K562 (cell line): ENCODE data around the gene PARD3B. TPM values are rescaled to one million over a fixed set of nuclear protein-coding genes. Genes with fewer than 3 reads are reported as not detected.

Experiments
- ATAC-seq: fragments of 200-7000 bp; cut with Tn5 transposase; 3 replicates; pipeline ENCODE4 v1.9.1; 2020; ENCODE audit warnings: moderate library complexity
- BruUV-seq: library from RNA; stranded (reverse); fragments of 400-500 nt; replicated peaks from 2 replicates; lab custom pipeline; 2021; lab: Mats Ljungman, UMichigan
- CTCF ChIA-PET: fragments of 300-600 bp; formaldehyde crosslinking; extraction: SDS; loops from one replicate; lab custom pipeline; 2021; ENCODE audit warnings: low intra/inter-chr PET ratio; lab: Yijun Ruan, JAX
- POLR2A ChIA-PET: fragments of 300-600, 350-650 bp; sonication (Branson Sonifier 250); formaldehyde crosslinking; extraction: SDS; loops from one replicate; lab custom pipeline; 2021; ENCODE audit warnings: antibody characterized with exemption, inconsistent platforms; lab: Yijun Ruan, JAX
- DNase-seq, 4 experiments: peaks; one replicate each; pipeline versions ENCODE4 v3.0.0 to v3.0.0-alpha.2; 2011 to 2018; ENCODE audit warnings: low spot score in 3 of 4, mixed read lengths in 3 of 4; ENCODE audit errors: extremely low read depth in 1 of 4
- FAIRE-seq: peaks from 2 replicates; lab custom pipeline; 2011; peaks lifted over from hg19 to GRCh38; lab: Jason Lieb, UNC
- H2AFZ ChIP-seq: 2 replicates; pipeline ENCODE4 v1.6.0; 2011; ENCODE audit warnings: low read depth, low read length, control low read depth, inconsistent platforms
- H3K27ac ChIP-seq: fragments of 200-600 bp; 3 replicates; pipeline ENCODE4 v1.8.0; 2011; ENCODE audit warnings: low read depth, mild to moderate bottlenecking, control low read depth, inconsistent platforms, low read length, moderate library complexity, mixed read lengths; ENCODE audit errors: extremely low read depth
- H3K27me3 ChIP-seq, 2 experiments: fragments of 300-600 bp in 1 of 2; 2 replicates in 1 of 2; 3 replicates in 1 of 2; pipeline versions ENCODE4 v1.6.0 to v1.8.0; 2011; ENCODE audit warnings: inconsistent platforms in 2 of 2, low read length in 2 of 2, mild to moderate bottlenecking in 1 of 2, mixed read lengths in 1 of 2, moderate library complexity in 1 of 2; ENCODE audit not compliant: control insufficient read depth in 2 of 2, insufficient read depth in 2 of 2
- H3K36me3 ChIP-seq: fragments of 300-600 bp; 3 replicates; pipeline ENCODE4 v1.8.0; 2011; ENCODE audit warnings: mild to moderate bottlenecking, low read length, inconsistent platforms; ENCODE audit not compliant: control insufficient read depth, insufficient read depth
- H3K4me1 ChIP-seq, 2 experiments: fragments of 200-600 bp in 1 of 2; replicated peaks in 1 of 2; 2 replicates in 1 of 2; 3 replicates in 1 of 2; pipeline versions ENCODE4 v1.5.1 to v1.8.0; 2011; ENCODE audit warnings: inconsistent platforms in 2 of 2, low read length in 2 of 2, mild to moderate bottlenecking in 1 of 2, mixed read lengths in 1 of 2, moderate library complexity in 1 of 2; ENCODE audit not compliant: control insufficient read depth in 2 of 2, insufficient read depth in 2 of 2
- H3K4me2 ChIP-seq: 2 replicates; pipeline ENCODE4 v1.6.1; 2011; ENCODE audit warnings: low read length, control low read depth, inconsistent platforms, mixed read lengths; ENCODE audit not compliant: insufficient read depth
- H3K4me3 ChIP-seq: fragments of 200-600 bp; sonication (generic), shearing (Covaris generic); 2 replicates; pipeline ENCODE4 v1.5.1; 2016; ENCODE audit warnings: control low read depth, inconsistent platforms
- H3K79me2 ChIP-seq: fragments of 200-600 bp; 3 replicates; pipeline ENCODE4 v1.8.0; 2011; ENCODE audit warnings: low read length, inconsistent platforms; ENCODE audit not compliant: control insufficient read depth, insufficient read depth
- H3K9ac ChIP-seq, 2 experiments: 2 replicates each; pipeline versions ENCODE4 v1.6.0 to v1.6.1; 2011; ENCODE audit warnings: low read depth in 2 of 2, low read length in 2 of 2, control low read depth in 1 of 2, inconsistent platforms in 1 of 2, mild to moderate bottlenecking in 1 of 2, mixed read lengths in 1 of 2; ENCODE audit not compliant: insufficient read depth in 1 of 2
- H3K9me1 ChIP-seq: one replicate; pipeline ENCODE4 v1.6.0; 2011; ENCODE audit warnings: inconsistent platforms, mild to moderate bottlenecking, low read length, moderate library complexity; ENCODE audit not compliant: control insufficient read depth, insufficient read depth
- H3K9me3 ChIP-seq: replicated peaks from 2 replicates; pipeline ENCODE4 v1.5.1; 2011; ENCODE audit warnings: low read depth, low read length, inconsistent platforms; ENCODE audit not compliant: control insufficient read depth, insufficient read depth
- H4K20me1 ChIP-seq: replicated peaks from 2 replicates; pipeline ENCODE4 v1.6.1; 2011; ENCODE audit warnings: low read length, inconsistent platforms, mixed read lengths; ENCODE audit not compliant: control insufficient read depth, insufficient read depth
- CEBPB ChIP-seq: fragments of 450-650 bp; IDR thresholded peaks from 2 replicates; pipeline ENCODE4 v1.6.1; 2016; ENCODE audit warnings: missing genetic modification characterization, missing compliant biosample characterization
- FOXK2 ChIP-seq, 2 experiments: fragments of 450-650 bp; IDR thresholded peaks in 1 of 2; conservative IDR thresholded peaks in 1 of 2; 2 replicates each; pipeline ENCODE4 v1.6.1; 2016; ENCODE audit warnings: low read depth in 2 of 2, mild to moderate bottlenecking in 1 of 2
- FOXO4 ChIP-seq: fragments of 450-650 bp; formaldehyde crosslinking; IDR thresholded peaks from 2 replicates; pipeline ENCODE4 v1.4.0; 2020; ENCODE audit warnings: mild to moderate bottlenecking, moderate library complexity
- GMEB1 ChIP-seq: fragments of 250-450 bp; sonication (Bioruptor Pico); IDR thresholded peaks from 2 replicates; pipeline ENCODE4 v1.4.0; 2020; ENCODE audit warnings: mild to moderate bottlenecking
- HDGF ChIP-seq: fragments of 450-650 bp; IDR thresholded peaks from 2 replicates; pipeline ENCODE4 v1.6.1; 2016
- NCOA2 ChIP-seq, 2 experiments: fragments of 450-650 bp; IDR thresholded peaks; 2 replicates each; pipeline ENCODE4 v1.6.1; 2018; ENCODE audit warnings: mild to moderate bottlenecking in 2 of 2, moderate library complexity in 1 of 2; ENCODE audit not compliant: partially characterized antibody in 2 of 2
- NELFE ChIP-seq: IDR thresholded peaks from 2 replicates; pipeline ENCODE4 v1.6.1; 2011; ENCODE audit warnings: mild to moderate bottlenecking; ENCODE audit not compliant: insufficient read depth, insufficient read length
- TBP ChIP-seq: optimal IDR thresholded peaks from 2 replicates; pipeline ENCODE3; 2011; ENCODE audit warnings: low read depth, low read length, improper control_type of control experiment
- ZBTB34 ChIP-seq: fragments of 250-450 bp; sonication (Bioruptor Pico); IDR thresholded peaks from 2 replicates; pipeline ENCODE4 v1.8.0; 2021; ENCODE audit warnings: mild to moderate bottlenecking, moderate library complexity
- ZNF282 ChIP-seq: sonication (generic); formaldehyde crosslinking; IDR thresholded peaks from 2 replicates; pipeline ENCODE4 v1.8.1; 2023; ENCODE audit warnings: missing genetic modification reagents
- ZNF551 ChIP-seq: fragments of 250-450 bp; sonication (Bioruptor Pico); IDR thresholded peaks from 2 replicates; pipeline ENCODE4 v1.5.0; 2021; ENCODE audit warnings: mild to moderate bottlenecking, moderate library complexity
- WGBS: fragments of 100-300 bp; shearing (Covaris generic); methylation state at CpG from one replicate; pipeline ENCODE4 v1.1.6; 2016; ENCODE audit warnings: low coverage, mixed read lengths; ENCODE audit not compliant: insufficient coverage; ENCODE audit errors: missing lambda C conversion rate; 5-methylcytosine and 5-hydroxymethylcytosine counted together
- in situ Hi-C: fragments of 300-500 bp; cut with MboI; formaldehyde crosslinking; loops from 4 replicates; pipeline ENCODE4 v1.15.0; 2018; ENCODE audit warnings: inconsistent platforms, mixed read lengths
- intact Hi-C: fragments of 100-400 bp; cut with micrococcal nuclease; formaldehyde crosslinking; loops from 2 replicates; pipeline ENCODE4 v1.14.2; 2022
- polyA plus RNA-seq, 8 experiments: library from polyadenylated mRNA; depleted of rRNA in 4 of 8; stranded (reverse) in 5 of 8; unstranded in 3 of 8; fragments of >200 nt; fragmentation: Nextera tagmentation in 2 of 8; fragmentation: Illumina TruSeq in 1 of 8; extraction: Ambion mirVana in 2 of 8; extraction: Trizol in 1 of 8; gene quantifications; 2 replicates each; pipeline versions ENCODE4 v1.2.1 to v1.2.3, GENCODE V29; 2011 to 2014; ENCODE audit warnings: inconsistent platforms in 1 of 8, missing spikeins in 1 of 8
- total RNA-seq, 7 experiments: library from RNA; depleted of rRNA in 6 of 7; stranded (reverse); fragments of >200 nt in 6 of 7; fragmentation: Illumina TruSeq in 2 of 7; extraction: Trizol in 2 of 7; gene quantifications; 2 replicates each; pipeline versions ENCODE4 v1.2.1 to v1.2.3, GENCODE V29; 2011 to 2021; ENCODE audit warnings: low replicate concordance in 1 of 7
- TF ChIP-seq, protein P1 (sequence below): fragments of 450-650 bp; formaldehyde crosslinking; IDR thresholded peaks from 2 replicates; pipeline ENCODE4 v1.4.0; 2022; ENCODE audit warnings: missing genetic modification characterization

Gene PARD3B
- total and polyA plus RNA-seq, 9 of the 15 experiments (the other 6 are each of a cell fraction or from before 2014, with no cell fraction given) = 0.15 to 3.0 (median 1.1) TPM

- TF ChIP-seq, protein P1, sequence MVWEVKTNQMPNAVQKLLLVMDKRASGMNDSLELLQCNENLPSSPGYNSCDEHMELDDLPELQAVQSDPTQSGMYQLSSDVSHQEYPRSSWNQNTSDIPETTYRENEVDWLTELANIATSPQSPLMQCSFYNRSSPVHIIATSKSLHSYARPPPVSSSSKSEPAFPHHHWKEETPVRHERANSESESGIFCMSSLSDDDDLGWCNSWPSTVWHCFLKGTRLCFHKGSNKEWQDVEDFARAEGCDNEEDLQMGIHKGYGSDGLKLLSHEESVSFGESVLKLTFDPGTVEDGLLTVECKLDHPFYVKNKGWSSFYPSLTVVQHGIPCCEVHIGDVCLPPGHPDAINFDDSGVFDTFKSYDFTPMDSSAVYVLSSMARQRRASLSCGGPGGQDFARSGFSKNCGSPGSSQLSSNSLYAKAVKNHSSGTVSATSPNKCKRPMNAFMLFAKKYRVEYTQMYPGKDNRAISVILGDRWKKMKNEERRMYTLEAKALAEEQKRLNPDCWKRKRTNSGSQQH (CRISPR knock-in tag) = no peak
These were observed 1034.1 kb downstream of the PARD3B start (continued) for GRCh38 chr2:205579335-205579734.

DNA sequence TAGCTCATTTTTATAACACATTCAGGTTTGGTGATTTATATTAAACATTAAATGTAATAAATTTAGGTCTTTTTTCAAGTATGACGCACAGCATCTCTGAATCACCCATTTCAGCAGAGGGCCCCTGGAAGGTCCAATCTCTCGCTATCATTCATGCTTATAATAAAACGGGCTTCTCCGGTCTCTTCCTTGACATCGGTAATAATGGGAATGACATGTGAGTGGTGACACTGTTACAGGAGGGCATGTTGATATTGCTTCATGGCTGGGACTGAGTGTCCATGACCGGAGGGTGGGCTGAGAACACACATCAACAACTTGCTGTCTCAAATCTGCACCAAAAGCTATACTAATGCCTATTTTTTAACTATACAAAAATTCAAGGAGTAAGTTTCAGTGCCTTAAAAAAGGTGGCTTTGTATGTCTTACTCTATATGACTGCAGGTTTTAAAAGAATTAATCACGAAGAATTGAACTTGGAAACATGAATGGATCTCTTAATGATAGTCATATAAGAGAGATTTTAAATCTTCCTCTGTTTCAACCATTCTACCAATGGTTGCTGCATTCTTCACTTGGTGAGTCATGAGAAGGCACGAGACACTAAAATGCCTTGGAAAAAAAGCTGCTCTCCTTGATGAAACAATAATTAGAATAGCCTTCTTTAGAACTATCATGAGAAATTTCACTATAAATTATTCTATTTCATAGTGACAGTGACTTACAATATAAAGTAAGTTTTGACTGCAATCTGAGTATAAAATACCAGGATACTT is 1035.1 kb downstream of the PARD3B start:
- Histone ChIP-seq H3K9ac (no peak overlapping the region), H3K79me2 (no peaks in the 10 kb centered on the region), H3K4me2 (no peak overlapping the region), H3K27me3 (no peaks in the 10 kb centered on the region), H3K9me3 (no peaks in the 10 kb centered on the region), H4K20me1 (no peaks in the 10 kb centered on the region), H3K27ac (no peak overlapping the region), H3K4me3 (no peak overlapping the region), H3K36me3 (no peaks in the 10 kb centered on the region), H2AFZ (no peak overlapping the region), H3K4me1 (no peaks in the 10 kb centered on the region), H3K9me1 (no peaks in the 10 kb centered on the region)
- no peak for TF ChIP-seq NELFE
- no peak for TF ChIP-seq FOXK2 (conservative IDR thresholded peaks at IDR 0.05 in 1 of 2, IDR thresholded peaks at IDR 0.05 in 1 of 2; ENCODE audit: low read depth in 2 of 2)
- TF ChIP-seq CEBPB (tag) = no peak
- TF ChIP-seq ZBTB34 (CRISPR knock-in tag) = no peak
- no peak for TF ChIP-seq ZNF282 (CRISPR knock-in tag)
- no peak for TF ChIP-seq NCOA2 (IDR thresholded peaks at IDR 0.05; ENCODE audit: partially characterized antibody in 2 of 2)
- TF ChIP-seq TBP = no peak
- TF ChIP-seq ZNF551 (CRISPR knock-in tag) = no peak
- no peak for TF ChIP-seq GMEB1 (CRISPR knock-in tag)
- TF ChIP-seq FOXO4 = no peak
- no peak for TF ChIP-seq HDGF
- ChIA-PET CTCF (interaction anchor here (0.6 kb wide), 1 partner anchor 219 kb away, joined by 3 read pairs; no protein-coding TSS in a partner anchor), POLR2A (no interaction called here)
- WGBS = 3% methylated on average over 8 of the region's 8 CpGs
- in situ Hi-C loops = no loop called here
- intact Hi-C loops = no loop called here
- DNase-seq (no peak), FAIRE-seq (no peak), ATAC-seq (no peak)
- BruUV-seq = no TSS peak
